Mesenchymal stem cell (in vitro differentiated cells and primary cell): ENCODE measurements around the gene PAPSS1.

Experiments
- DNase-seq: peaks from one replicate; pipeline ENCODE4 v3.0.0-alpha.2; 2013
- H2AFZ ChIP-seq: one replicate; pipeline ENCODE4 v1.6.1; 2013; ENCODE audit warnings: low read depth, mild to moderate bottlenecking, control low read depth, inconsistent platforms, low read length, moderate library complexity
- H2AK5ac ChIP-seq: 2 replicates; pipeline ENCODE4 v1.6.1; 2013; ENCODE audit warnings: low read length, moderate library complexity, mild to moderate bottlenecking, inconsistent platforms; ENCODE audit not compliant: severe bottlenecking
- H2BK120ac ChIP-seq: one replicate; pipeline ENCODE4 v1.6.1; 2013; ENCODE audit warnings: low read depth, mild to moderate bottlenecking, inconsistent platforms, low read length, moderate library complexity
- H2BK12ac ChIP-seq, 2 experiments: one replicate each; pipeline ENCODE4 v1.6.1; 2013; ENCODE audit warnings: inconsistent platforms in 2 of 2, low read length in 2 of 2, mild to moderate bottlenecking in 2 of 2, moderate library complexity in 2 of 2, control low read depth in 1 of 2
- H2BK15ac ChIP-seq: one replicate; pipeline ENCODE4 v1.6.1; 2013; ENCODE audit warnings: mild to moderate bottlenecking, low read depth, inconsistent platforms; ENCODE audit not compliant: poor library complexity, severe bottlenecking
- H2BK5ac ChIP-seq: 2 replicates; pipeline ENCODE4 v1.6.1; 2013; ENCODE audit warnings: low read depth, mild to moderate bottlenecking, low read length, control low read depth, inconsistent platforms; ENCODE audit not compliant: poor library complexity, severe bottlenecking
- H3K14ac ChIP-seq, 2 experiments: one replicate each; pipeline ENCODE4 v1.6.1; 2013; ENCODE audit warnings: inconsistent platforms in 2 of 2, low read length in 2 of 2, control low read depth in 1 of 2, mild to moderate bottlenecking in 1 of 2, moderate library complexity in 1 of 2
- H3K18ac ChIP-seq, 2 experiments: one replicate each; pipeline ENCODE4 v1.6.1; 2013; ENCODE audit warnings: inconsistent platforms in 2 of 2, low read length in 2 of 2, control low read depth in 1 of 2, low read depth in 1 of 2, mild to moderate bottlenecking in 1 of 2
- H3K23ac ChIP-seq, 2 experiments: one replicate each; pipeline ENCODE4 v1.6.1; 2013; ENCODE audit warnings: inconsistent platforms in 2 of 2, low read length in 2 of 2, mild to moderate bottlenecking in 2 of 2, moderate library complexity in 2 of 2, control low read depth in 1 of 2
- H3K27ac ChIP-seq: 2 replicates; pipeline ENCODE4 v1.5.1; 2013; ENCODE audit warnings: mild to moderate bottlenecking, moderate library complexity, low read length, control low read depth, inconsistent platforms; ENCODE audit not compliant: poor library complexity, severe bottlenecking
- H3K27me3 ChIP-seq, 2 experiments: 2 replicates each; pipeline versions ENCODE4 v1.6.1 to v1.7.0; 2013; ENCODE audit warnings: low read length in 2 of 2, mild to moderate bottlenecking in 2 of 2, moderate library complexity in 2 of 2, control low read depth in 1 of 2, inconsistent platforms in 1 of 2; ENCODE audit not compliant: control insufficient read depth in 1 of 2, insufficient read depth in 1 of 2
- H3K36me3 ChIP-seq, 2 experiments: 2 replicates each; pipeline versions ENCODE4 v1.6.1 to v1.7.0; 2013; ENCODE audit warnings: low read length in 2 of 2, control low read depth in 1 of 2, inconsistent platforms in 1 of 2, low read depth in 1 of 2, mild to moderate bottlenecking in 1 of 2; ENCODE audit not compliant: insufficient read depth in 2 of 2, control insufficient read depth in 1 of 2
- H3K4ac ChIP-seq, 2 experiments: one replicate each; pipeline ENCODE4 v1.6.1; 2013; ENCODE audit warnings: inconsistent platforms in 2 of 2, low read length in 2 of 2, mild to moderate bottlenecking in 2 of 2, moderate library complexity in 2 of 2, control low read depth in 1 of 2, low read depth in 1 of 2
- H3K4me1 ChIP-seq: 2 replicates; pipeline ENCODE4 v1.6.1; 2013; ENCODE audit warnings: low read depth, low read length, control low read depth; ENCODE audit not compliant: control insufficient read depth, insufficient read depth
- H3K4me2 ChIP-seq: 2 replicates; pipeline ENCODE4 v1.6.1; 2013; ENCODE audit warnings: low read length, mild to moderate bottlenecking, inconsistent platforms; ENCODE audit not compliant: poor library complexity, severe bottlenecking
- H3K4me3 ChIP-seq, 2 experiments: 2 replicates each; pipeline versions ENCODE4 v1.5.1 to v1.7.0; 2013; ENCODE audit warnings: low read length in 2 of 2, mild to moderate bottlenecking in 2 of 2, control low read depth in 1 of 2, low read depth in 1 of 2; ENCODE audit not compliant: insufficient read depth in 1 of 2
- H3K79me1 ChIP-seq: replicated peaks from 2 replicates; pipeline ENCODE4 v1.6.1; 2013; ENCODE audit warnings: mild to moderate bottlenecking, control low read depth, low read length, inconsistent platforms; ENCODE audit not compliant: poor library complexity, severe bottlenecking
- H3K9ac ChIP-seq: 2 replicates; pipeline ENCODE4 v1.7.0; 2013; ENCODE audit warnings: mild to moderate bottlenecking, low read length, moderate library complexity
- H3K9me3 ChIP-seq: 2 replicates; pipeline ENCODE4 v1.7.0; 2013; ENCODE audit warnings: mild to moderate bottlenecking, low read length; ENCODE audit not compliant: control insufficient read depth
- H4K8ac ChIP-seq: one replicate; pipeline ENCODE4 v1.6.1; 2013; ENCODE audit warnings: inconsistent platforms, mild to moderate bottlenecking, low read length, moderate library complexity
- H4K91ac ChIP-seq: one replicate; pipeline ENCODE4 v1.6.1; 2013; ENCODE audit warnings: mild to moderate bottlenecking, low read length, inconsistent platforms
- WGBS: methylation state at CpG from one replicate; pipeline ENCODE4 v1.1.7; 2013; ENCODE audit warnings: mixed read lengths; 5-methylcytosine and 5-hydroxymethylcytosine counted together

PAPSS1 gene

GRCh38 chr4:107693132-107693531, 26.9 kb downstream of the PAPSS1 start:
- Histone ChIP-seq H3K9ac (no peak overlapping the region), H2AFZ (no peak overlapping the region), H2BK12ac (no peak overlapping the region), H3K79me1 (peaks cover 27% of the 10 kb centered on the region), H3K14ac (no peak overlapping the region), H4K8ac (no peak overlapping the region), H3K4me3 (no peak overlapping the region), H2BK120ac (no peak overlapping the region), H3K4ac (no peak overlapping the region), H3K4me1 (peaks cover 6% of the 10 kb centered on the region), H3K9me3 (peaks cover 3% of the 10 kb centered on the region), H2AK5ac (no peak overlapping the region), H2BK15ac (no peak overlapping the region), H3K23ac (no peak overlapping the region), H3K36me3 (peaks cover 7 to 39% of the 10 kb centered on the region in 2 experiments), H3K27ac (no peak overlapping the region), H3K4me2 (no peak overlapping the region), H4K91ac (no peak overlapping the region), H2BK5ac (no peak overlapping the region), H3K18ac (no peak overlapping the region), H3K27me3 (no peaks in the 10 kb centered on the region)
- WGBS = 94% methylated on average over 2 of the region's 2 CpGs
- no peak for DNase-seq

GRCh38 chr4:107692202-107692601, 27.8 kb downstream of the PAPSS1 start:
- Histone ChIP-seq H3K27ac (no peak overlapping the region), H3K4me2 (no peak overlapping the region), H2AK5ac (no peak overlapping the region), H3K4ac (no peak overlapping the region), H4K91ac (no peak overlapping the region), H3K9ac (no peak overlapping the region), H2BK12ac (no peak overlapping the region), H3K23ac (no peak overlapping the region), H3K4me1 (peaks cover 6% of the 10 kb centered on the region), H2BK15ac (no peak overlapping the region), H3K14ac (no peak overlapping the region), H3K4me3 (no peak overlapping the region), H2AFZ (no peak overlapping the region), H2BK120ac (no peak overlapping the region), H3K18ac (no peak overlapping the region), H2BK5ac (no peak overlapping the region), H3K36me3 (peaks cover 7 to 31% of the 10 kb centered on the region in 2 experiments), H3K79me1 (peaks cover 30% of the 10 kb centered on the region), H4K8ac (no peak overlapping the region), H3K9me3 (peaks cover 3% of the 10 kb centered on the region), H3K27me3 (no peaks in the 10 kb centered on the region)
- 94% methylated on average over 3 of the region's 3 CpGs for WGBS
- no peak for DNase-seq

- Histone ChIP-seq H4K8ac (no peak overlapping the region), H3K27me3 (no peaks in the 10 kb centered on the region), H2AFZ (no peak overlapping the region), H3K14ac (no peak overlapping the region), H2BK15ac (no peak overlapping the region), H3K4me2 (no peak overlapping the region), H2AK5ac (no peak overlapping the region), H3K4me3 (no peak overlapping the region), H3K4me1 (peaks cover 6% of the 10 kb centered on the region), H4K91ac (no peak overlapping the region), H3K9me3 (peaks cover 3% of the 10 kb centered on the region), H3K23ac (no peak overlapping the region), H2BK120ac (no peak overlapping the region), H3K9ac (no peak overlapping the region), H3K36me3 (peaks cover 5 to 28% of the 10 kb centered on the region in 2 experiments), H3K18ac (no peak overlapping the region), H3K79me1 (peaks cover 28% of the 10 kb centered on the region), H3K4ac (no peak overlapping the region), H2BK12ac (no peak overlapping the region), H3K27ac (no peak overlapping the region), H2BK5ac (no peak overlapping the region)
- DNase-seq = no peak
- 94% methylated on average over 4 of the region's 4 CpGs for WGBS
Observed at GRCh38 chr4:107691378-107691777, 28.7 kb downstream of the PAPSS1 start.

GRCh38 chr4:107689912-107690587, 30.0 kb downstream of the PAPSS1 start:
- Histone ChIP-seq H3K4me3 (no peak overlapping the region), H3K27ac (peak overlapping the region; percentile 68), H4K91ac (no peak overlapping the region), H3K9ac (no peak overlapping the region), H2AK5ac (peak overlapping the region; percentile 20), H3K27me3 (no peaks in the 10 kb centered on the region), H3K14ac (no peak overlapping the region), H3K9me3 (no peaks in the 10 kb centered on the region), H3K23ac (peak overlapping the region in 1 of 2 experiments; percentile 72), H2AFZ (no peak overlapping the region), H4K8ac (no peak overlapping the region), H2BK15ac (no peak overlapping the region), H2BK12ac (peak overlapping the region in 1 of 2 experiments; percentile 71), H3K18ac (no peak overlapping the region), H3K4me1 (peaks cover 6% of the 10 kb centered on the region), H3K36me3 (peaks cover 3 to 37% of the 10 kb centered on the region in 2 experiments), H3K79me1 (peaks cover 28% of the 10 kb centered on the region), H3K4ac (no peak overlapping the region), H2BK120ac (no peak overlapping the region), H3K4me2 (no peak overlapping the region), H2BK5ac (no peak overlapping the region)
- DNase-seq = peak; percentile 80
- WGBS = 68% methylated on average over 2 of the region's 2 CpGs
